ENCODE measurements around the gene ATAD1.

Gene ATAD1

DNA sequence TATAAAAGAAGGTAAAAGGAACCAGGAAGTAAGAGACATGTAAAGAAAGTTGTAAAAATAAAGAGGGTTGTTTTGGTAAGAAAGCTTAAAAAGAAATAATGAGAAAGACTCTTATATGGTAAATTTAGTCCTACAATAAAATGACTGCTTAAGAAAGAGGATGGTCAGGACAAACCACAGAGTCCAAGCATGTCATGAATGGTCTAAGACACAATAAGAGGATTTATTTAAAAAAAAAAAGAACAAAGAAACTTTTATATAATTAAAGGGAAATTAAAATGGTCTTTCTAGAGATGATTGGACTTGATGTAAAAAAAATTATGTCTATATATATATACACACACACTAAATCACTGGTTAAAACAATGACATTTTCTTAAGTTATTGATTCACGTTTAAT, 18.2 kb downstream of the ATAD1 start:
- no peak for DNase-seq

GRCh38 chr10:87798082-87798481, 19.9 kb downstream of the ATAD1 start:
- DNase-seq: no peak

- no peak for DNase-seq
These were observed 23.7 kb downstream of the ATAD1 start for GRCh38 chr10:87794285-87794684.

GRCh38 chr10:87790185-87790584, 27.8 kb downstream of the ATAD1 start:
- no peak for DNase-seq

DNA sequence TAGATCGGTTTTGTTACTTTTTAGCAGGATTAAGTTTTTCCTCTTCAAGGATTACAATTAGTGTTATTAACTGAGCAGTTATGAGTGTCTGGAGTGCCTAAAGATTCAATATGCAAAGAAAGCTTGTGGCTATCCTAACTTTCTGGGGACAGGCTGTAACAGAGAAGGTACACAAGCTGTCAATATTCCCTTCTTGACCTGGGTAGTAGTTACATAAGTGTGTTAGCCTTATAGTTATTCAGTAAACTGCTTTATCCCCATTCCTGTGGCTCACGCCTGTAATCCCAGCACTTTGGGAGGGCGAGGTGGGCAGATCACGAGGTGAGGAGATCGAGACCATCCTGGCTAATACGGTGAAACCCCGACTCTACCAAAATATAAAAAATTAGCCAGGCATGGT, 31.6 kb downstream of the ATAD1 start:
- DNase-seq: no peak

GRCh38 chr10:87782721-87783120, 35.3 kb downstream of the ATAD1 start:
- no peak for DNase-seq

GRCh38 chr10:87781545-87781944, 36.5 kb downstream of the ATAD1 start:
- DNase-seq: no peak

DNA sequence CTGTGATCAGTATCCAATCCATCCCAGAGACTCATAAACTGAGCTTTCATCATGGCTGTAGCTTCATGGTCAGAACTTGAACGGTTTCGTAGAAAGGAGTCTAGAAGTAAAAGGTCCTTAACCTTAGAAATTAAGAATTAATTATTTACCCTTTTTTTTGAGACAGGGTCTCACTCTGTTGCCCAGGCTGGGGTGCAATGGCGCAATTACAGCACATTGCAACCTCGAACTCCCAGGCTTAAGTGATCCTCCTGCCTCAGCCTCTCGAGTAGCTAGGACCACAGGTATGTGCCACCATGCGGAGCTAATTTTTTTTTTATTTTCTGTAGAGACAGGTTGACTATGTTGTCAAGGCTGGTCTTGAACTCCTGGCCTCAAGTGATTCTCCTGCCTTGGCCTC, 41.7 kb downstream of the ATAD1 start:
- DNase-seq: no peak

GRCh38 chr10:87775766-87776165, 42.3 kb downstream of the ATAD1 start:
- DNase-seq: no peak

DNA sequence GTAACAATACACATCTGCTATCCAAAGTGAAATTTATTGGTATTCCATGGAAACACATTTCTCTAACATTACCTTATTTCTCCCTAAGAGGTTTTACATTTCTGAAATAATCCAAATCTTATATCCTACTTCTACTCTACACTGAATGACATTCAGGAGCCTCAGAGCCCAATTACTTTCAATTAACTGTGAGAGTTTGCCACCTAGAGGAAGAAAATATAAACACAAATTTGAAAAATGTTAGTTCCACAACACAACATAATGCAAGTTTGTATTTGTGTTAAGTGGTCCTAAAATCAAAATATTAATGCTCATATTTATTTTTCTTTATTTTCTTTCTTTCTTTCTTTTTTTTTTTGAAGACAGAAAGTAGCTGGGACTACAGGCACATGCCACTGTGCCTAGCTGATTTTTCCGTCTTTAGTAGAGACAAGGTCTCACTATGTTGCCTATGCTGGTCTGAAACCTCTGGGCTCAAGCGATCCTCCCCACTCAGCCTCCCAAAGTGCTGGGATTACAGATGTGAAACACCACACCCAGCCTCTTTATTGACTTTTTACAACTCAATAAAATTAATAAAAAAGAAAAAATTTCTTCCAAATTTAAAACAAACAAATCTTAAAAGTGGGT, 46.0 kb downstream of the ATAD1 start:
- DNase-seq: no peak

- no peak for DNase-seq
These were observed 50.8 kb downstream of the ATAD1 start for GRCh38 chr10:87767253-87767652.

- no peak for DNase-seq
These were observed 52.2 kb downstream of the ATAD1 start for GRCh38 chr10:87765666-87766376.

GRCh38 chr10:87764072-87764934, 53.7 kb downstream of the ATAD1 start:
- no peak for DNase-seq

DNA sequence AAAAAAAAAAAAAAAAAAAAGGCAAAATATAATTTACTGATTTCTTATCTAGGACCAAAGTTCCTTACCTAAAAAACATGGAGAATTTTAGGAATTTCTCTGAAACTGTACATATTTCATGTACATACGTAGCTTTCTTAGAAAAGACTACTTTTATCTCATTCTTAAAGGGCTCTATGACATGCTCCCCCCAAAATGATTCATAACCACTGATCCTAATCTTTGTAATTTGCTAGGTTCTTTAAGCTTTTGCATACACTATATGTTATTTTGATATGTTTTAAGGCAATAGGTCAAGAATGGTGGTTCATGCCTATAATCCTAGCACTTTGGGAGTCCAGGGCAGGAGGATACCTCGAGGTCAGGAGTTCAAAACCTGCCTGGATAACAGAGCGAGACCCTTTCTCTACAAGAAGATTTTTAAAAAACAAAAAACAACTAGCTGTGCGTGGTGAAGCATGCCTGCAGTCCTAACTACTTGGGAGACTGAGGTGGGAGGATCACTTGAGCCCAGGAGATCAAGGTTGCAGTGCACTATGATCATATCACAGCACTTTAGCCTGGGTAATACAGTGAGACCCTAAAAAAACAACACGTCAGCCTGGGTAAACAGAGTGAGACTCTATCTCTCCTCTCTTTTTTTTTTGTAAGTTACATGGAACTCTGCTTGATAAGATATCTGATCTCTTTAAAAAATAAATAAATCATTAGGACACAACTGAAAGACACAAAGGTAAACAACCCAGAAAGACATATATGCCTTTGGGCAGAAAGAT, 54.8 kb downstream of the ATAD1 start:
- DNase-seq: no peak

DNA sequence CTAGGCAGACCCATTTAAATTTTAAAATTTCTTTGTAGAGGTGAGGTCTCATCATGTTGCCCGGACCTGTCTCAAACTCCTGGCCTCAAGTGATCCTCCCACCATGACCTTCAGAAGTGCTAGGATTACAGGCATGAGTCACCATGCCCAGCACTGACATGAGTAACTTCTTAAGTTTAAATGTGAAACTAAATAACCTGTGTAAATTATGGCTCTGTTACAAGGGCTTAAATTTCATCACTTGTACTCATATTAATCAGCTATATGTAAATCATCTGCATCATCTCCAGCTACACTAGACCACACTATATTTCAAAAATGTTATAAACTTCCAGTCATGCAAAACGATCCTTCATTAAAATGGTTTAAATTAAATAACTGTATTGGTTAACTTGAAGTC, 56.1 kb downstream of the ATAD1 start:
- no peak for DNase-seq

GRCh38 chr10:87761153-87761552, 56.9 kb downstream of the ATAD1 start:
- DNase-seq: no peak

GRCh38 chr10:87760195-87760905, 57.7 kb downstream of the ATAD1 start:
- DNase-seq: no peak

GRCh38 chr10:87759551-87759950, 58.5 kb downstream of the ATAD1 start:
- no peak for DNase-seq

- DNase-seq: no peak
These were observed 60.3 kb downstream of the ATAD1 start for GRCh38 chr10:87757685-87758084.

DNA sequence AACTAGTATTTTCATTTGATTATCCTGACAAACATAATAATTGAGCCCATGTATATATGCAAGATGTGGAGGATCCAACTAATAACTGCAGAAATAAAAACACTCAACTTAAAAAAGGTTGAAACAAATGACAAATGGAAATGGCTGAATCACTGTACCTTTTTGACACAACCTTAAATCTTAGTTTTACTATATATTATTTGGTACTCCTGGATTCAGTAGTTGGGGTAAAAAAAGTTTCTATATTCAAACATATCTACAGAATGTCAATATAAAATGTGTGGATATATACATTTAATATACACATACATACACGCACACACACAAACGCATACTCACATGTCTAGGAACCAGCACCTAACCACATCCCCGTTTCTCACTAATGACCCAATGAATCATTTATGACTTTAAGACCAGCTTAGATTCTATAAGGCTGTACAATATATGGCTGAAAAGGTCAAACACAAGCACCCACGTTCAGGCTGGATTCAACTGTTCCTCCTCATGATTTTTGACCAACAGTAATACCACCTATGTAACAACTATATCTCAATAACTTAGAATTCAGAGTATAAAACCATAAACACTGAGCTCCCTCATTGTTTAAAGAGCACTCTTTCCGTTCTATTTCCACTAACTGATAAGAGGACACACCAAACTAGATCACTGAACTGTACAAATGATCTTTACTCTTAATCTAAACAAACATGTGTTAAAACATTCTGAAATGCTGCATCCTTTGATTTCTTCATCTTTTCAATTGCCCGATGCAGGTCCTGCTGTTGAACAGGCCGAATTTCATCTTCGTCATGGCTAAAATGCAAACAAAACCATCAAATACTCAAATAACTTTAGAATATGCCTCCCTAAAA, 63.8 kb downstream of the ATAD1 start:
- no peak for DNase-seq

DNA sequence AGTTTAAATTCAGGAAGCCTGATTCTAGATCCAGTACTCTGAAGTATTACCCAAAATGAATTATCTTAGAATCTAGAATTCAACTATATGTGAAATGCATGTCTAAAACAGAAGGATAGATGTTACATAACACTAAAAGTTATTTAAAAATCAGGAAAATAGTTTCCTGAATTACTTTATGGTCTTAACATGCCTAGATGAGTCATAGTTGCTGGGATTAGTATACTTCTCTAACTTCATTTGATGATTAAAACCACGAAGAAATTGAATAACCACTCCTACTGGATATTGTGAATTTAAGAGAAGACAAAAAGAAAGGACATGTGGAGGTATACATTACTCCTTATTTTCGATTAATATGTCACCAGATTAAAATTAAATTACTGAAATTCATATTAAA, 65.5 kb downstream of the ATAD1 start:
- DNase-seq: no peak
